GM18909 (cell line): ENCODE results near the gene TBX6.
"Not testable (repeated sequence)": the region's sequence is repeated elsewhere in the genome, so short reads cannot be mapped to it uniquely, and the experiment has no call there.

Experiments used
- ATAC-seq: cut with Tn5 transposase; IDR thresholded peaks from one replicate; pipeline ENCODE4 v1.9.1; 2021; ENCODE audit warnings: mild to moderate bottlenecking; ENCODE audit not compliant: unreplicated experiment, poor library complexity

Gene TBX6, protein sequence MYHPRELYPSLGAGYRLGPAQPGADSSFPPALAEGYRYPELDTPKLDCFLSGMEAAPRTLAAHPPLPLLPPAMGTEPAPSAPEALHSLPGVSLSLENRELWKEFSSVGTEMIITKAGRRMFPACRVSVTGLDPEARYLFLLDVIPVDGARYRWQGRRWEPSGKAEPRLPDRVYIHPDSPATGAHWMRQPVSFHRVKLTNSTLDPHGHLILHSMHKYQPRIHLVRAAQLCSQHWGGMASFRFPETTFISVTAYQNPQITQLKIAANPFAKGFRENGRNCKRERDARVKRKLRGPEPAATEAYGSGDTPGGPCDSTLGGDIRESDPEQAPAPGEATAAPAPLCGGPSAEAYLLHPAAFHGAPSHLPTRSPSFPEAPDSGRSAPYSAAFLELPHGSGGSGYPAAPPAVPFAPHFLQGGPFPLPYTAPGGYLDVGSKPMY

DNA sequence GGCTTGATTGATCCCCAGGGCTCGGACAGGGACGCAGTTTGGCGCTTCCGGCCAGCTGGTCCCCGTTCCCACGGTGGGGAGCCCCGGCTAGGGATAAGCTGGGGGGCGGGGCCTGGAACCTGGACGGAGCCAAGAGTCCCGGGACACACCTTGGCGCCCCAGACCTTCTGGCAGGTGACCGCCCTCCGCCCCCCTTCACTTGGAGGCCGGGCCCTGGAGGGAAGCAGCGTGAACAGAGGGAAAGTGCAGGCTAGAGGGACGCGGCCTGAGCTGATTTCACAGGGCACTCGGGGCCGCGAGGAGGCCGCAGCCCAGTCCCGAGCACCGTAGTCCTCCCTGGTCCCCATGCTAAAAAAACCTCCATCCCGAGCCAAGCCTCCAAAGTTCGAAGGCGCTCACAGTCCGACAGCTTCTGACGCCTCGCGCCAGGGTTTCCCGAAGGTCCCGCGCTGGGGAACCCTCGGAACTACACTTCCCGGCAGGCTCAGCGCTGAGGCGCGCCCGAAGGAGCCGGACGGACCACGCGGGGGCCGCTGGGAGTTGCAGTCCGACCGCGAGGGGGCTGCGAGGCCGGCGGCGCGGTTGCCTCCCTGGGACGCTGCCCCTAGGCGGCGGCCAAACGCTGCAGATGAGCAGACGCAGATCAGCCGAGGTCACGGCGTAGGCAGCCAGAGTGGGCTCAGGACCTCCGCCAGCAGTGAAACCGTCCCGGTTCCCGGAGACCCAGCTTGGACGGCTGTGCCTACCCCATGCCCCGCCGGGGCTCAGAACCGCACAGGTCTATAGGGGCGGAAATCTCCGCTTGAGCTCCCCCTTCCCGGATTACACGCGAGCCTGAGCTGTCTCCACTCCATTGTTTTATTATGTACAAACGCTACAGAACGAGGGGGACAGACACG, at the start of gene TBX6:
TSS of gene TBX6 (minus strand) at position 451 of the 899 bp plus-strand sequence. CDS start 731 bp downstream, outside the sequence.
- ATAC-seq = peak; percentile 74

DNA sequence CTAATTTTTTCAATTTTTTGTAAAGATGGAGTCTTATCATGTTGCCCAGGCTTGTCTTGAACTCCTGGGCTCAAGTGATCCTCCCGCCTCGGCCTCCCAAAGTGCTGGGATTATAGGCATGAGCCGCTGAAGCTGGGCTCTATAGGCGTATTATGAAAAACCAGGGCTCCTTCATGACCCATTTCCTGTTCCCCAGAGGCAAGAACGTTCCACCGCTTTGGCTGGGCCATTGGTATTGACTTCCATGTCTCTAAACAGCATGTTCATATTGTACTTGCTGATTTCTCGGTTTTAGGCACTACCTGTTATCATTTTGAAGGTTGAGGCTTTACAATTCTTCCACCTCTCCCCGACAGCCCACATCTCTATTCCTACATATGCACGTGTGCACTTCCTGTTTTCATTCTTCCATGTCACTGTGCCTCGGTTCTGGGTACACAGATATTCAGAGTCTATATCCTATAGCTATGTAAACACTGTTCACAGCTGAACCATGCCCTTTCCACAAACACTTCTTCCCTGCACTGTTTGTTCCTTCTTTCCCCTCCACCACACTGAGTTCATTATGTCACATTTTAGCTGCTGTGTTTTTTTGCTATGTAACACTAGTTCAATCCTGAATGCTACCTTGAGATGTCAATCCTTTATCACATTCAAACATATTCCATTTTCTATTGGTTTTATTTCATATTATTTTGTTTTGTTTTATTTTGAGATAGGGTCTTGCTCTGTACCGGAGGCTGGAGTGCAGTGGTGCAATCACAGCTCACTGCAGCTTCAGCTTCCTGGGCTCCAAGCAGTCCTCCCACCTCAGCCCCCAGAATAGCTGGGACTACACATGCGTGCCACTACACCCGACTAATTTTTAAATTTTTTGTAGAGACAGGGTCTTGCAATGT, 48.1 kb upstream of the TBX6 start:
- ATAC-seq = no peak

DNA sequence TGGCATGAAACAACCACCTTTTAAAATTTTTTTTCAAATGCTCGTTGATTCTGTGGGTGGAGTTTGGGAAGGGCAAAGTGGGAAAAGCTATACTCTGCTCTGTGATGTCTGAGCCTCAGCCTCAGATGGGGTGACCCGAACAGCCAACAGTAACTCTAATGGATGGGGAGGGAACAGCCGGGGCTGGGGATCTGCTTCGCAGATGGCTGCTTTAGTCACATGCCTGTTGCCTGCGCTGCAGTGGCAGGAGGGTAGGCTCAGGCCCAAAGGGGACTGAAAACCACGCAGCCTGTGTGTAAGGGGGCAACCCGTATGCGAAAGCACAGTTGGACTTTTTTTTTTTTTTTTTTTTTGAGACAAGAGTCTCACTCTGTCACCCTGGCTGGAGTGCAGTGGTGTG, 46.2 kb upstream of the TBX6 start:
- no peak for ATAC-seq

DNA sequence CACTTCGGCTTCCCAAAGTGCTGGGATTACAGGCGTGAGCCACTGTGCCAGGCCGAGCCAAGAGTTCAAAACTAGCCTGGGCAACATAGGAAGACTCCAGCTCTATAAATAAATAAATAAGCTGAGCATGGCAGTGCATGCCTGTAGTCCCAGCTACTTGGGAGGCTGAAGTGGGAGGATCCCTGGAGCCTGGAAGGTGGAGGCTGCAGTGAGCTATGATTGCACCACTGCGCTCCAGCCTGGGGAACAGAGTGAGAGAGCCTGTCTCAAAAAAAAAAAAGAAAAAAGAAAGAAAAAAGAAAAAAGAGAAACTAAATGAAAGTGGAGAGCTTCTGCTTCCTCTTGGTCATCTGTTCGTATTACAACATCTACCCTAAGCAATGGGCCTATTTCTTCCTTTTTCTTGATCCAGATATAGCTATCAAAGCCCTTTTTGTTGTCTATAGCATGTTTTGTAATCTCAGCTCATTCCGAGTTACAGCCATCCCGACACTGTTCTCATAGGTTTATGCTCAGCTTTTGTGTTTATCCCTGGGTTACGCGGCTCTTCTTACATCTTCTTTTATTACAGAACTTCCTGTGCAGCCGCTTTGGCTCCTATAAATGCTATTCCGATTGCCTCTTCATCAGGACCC, 45.4 kb upstream of the TBX6 start:
- ATAC-seq = no peak

DNA sequence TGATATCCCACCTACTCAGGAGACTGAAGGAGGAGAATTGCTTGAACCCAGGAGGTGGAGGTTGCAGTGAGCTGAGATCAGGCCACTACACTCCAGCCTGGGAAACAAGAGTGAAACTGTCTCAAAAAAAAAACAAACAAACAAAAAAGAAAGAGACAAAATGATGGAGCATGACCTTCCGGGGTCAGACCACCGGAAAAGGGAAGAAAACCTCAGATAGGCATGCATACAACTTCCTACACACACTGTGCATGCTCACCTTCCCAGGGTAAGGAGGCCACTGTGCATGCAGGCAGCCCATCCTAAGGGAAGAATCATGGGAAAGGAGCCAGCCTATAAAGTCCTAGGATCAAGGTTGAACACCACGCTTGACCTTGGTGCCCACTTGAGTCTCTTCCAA, 40.9 kb upstream of the TBX6 start:
- ATAC-seq = no peak

DNA sequence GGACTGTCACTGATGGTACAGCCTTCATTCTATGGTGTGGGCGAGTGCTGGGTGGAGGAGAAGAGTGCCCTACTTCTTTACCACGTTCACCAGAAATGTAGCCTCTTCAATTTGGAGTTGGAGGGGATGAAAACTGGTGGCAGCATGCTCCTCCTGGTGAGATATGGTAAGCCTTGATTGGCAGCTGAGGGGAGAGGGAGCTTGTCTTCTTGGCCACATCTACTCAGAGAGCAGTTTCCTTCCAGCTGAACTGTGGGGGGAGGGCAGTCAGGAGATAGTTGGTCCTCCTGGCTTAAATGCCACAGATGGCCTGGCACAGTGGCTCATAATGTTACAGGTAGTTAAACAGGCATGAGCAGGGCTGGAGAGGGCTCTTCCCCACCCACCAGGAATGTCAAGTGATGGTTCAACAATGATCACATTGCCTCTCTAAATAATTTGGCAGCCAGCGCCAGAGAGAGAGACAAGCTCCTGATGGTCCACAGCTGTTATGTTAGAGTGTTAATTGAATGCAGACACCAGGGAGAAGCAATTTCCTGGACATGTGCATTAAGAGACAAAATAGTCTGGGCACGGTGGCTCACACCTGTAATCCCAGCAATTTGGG, 40.2 kb upstream of the TBX6 start:
- ATAC-seq = no peak

DNA sequence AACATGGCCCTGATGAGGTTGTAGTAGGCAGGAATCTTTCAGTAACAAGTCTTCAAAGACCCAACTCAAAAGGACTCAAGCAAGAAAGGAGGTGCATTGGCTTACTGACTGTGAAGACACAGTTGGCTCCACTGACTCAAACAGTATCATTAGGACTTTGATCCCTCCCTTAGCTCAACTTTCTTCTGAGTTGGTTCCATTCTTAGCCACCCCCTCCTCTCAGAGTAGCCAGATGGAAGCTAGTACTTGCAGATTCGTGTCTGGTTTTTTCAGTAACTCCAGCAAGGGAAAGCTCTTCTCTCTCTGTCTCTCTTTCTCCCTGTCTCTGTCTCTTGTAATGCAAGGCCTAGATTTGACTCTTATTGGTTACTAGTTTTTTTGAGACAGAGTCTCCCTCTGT, 36.3 kb upstream of the TBX6 start:
- no peak for ATAC-seq

DNA sequence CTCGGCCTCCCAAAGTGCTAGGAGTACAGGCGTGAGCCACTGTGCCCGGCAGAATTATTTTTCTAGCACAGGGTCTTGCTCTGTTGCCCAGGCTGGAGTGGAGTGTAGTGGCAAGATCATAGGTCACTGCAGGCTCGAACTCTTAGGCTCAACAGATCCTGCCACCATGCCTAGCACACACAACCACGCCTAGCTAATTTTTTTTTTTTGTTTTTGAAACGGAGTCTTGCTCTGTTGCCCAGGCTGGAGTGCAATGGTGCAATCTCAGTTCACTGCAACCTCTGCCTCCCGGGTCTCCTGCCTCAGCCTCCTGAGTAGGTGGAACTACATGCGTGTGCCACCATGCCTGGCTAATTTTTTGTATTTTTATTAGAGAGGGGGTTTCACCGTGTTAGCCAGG, 34.0 kb upstream of the TBX6 start:
- ATAC-seq = not testable (repeated sequence)

DNA sequence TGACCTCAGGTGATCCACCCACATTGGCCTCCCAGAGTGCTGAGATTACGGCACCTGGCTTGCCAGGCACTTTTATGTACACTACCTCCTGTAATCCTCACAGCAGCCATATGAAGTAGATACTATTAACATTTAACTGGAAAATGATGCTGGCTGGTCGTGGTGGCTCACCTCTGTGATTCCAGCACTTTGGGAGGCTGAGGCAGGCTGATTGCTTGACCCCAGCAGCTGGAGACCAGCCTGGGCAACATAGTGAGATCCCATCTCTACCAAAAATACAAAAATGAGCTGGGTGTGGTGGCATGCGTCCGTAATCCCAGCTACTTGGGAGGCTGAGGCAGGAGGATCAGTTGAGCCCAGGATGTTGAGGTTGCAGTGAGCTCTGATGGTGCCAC, 33.3 kb upstream of the TBX6 start:
- ATAC-seq = no peak

DNA sequence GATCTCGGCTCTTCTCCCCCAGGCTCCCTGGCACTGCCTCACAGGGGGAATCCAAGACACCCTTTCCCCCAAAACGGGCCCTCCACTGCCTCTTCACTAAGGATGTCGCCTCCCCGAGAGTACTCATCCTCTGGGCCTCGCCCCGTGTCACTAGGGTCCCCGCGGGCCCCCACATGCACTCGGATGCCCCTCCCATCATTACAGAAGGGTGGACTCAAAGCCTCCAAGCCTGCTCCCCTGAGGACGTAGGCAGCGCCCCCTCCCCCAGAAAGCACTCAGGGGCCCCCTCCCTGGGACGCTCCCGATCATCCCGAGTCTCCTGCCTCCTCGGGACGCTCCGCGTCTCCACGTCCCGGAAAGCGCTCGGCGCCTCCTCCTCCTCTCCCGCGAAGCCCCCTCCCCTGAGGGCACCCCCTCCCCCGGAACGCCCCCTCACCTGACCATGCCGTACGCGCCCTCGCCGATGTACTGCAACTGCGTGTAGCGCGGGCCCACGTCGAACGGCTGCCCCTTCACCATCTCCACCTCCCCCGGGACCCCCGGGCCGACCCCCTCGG, 31.0 kb upstream of the TBX6 start:
- no peak for ATAC-seq

DNA sequence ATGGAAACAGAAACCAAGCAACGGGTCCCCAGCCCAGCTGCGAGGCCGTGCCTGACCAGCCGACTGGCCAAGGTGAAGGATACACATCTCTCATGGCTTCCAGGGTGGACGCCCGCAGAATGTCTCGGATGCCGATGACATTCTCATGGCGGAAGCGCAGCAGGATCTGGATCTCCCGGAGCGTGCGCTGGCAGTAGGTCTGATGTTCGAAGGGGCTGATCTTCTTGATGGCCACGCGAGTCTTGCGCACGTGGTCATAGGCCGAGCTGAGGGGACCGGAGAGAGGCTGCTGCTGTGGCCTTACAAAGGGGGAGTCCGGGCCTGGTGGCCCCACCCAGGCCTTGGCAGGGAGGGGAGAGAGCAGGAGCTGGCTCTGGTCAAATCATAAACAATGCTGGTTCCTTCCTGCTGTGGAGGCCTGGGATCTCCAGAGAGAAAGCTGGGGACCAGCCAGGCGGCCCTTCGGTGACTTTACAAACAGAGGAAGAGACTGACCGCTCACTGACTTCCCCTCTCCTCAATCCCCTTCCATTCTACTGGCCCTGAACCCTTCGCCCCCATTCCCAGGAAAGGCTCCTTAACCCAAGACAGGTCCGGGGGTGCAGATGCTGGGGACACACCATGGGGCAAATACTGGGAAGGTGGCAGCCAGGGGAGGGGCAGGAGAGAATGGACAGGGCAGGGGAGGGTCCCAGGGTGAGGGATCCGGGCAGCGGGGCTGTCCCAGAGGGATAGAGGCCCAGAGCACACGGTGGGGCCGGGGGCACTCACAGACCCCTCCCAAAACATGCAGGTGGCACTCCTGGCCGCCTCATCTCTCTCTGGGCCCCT, 30.2 kb upstream of the TBX6 start:
- no peak for ATAC-seq

DNA sequence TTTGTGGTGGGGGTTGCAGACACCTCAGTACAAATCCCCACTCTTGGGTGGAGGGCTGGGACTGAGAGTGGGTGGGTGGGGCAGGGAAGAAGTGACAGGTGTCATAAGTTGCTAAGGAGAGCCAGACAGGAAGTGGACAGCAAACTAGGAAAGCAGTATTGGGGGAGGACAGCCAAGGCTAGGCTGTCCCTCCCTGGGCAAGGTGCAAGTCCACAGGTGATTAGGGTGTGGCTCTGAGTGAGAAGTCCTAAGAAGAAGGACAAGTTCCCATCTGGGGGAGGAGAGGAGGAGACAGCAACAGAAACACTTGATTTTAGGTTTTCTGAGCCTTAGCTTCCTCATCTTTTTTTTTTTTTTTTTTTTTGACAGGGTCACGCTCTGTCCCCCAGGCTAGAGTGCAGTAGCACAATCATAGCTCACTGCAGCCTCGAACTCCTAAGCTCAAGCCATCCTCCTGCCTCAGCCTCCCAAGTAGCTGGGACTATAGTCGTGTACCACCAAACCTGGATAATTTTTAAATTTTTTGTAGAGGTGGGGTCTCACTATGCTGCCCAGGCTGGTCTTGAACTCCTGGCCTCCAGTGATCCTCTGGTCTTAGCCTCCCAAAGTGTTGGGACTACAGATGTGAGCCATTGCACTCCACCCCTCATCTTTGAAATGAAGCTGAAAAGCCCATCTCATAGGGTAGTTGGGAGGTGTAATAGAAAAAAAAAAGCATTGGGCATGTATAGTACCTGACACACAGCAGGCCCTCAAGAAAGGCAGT, 28.8 kb upstream of the TBX6 start:
- ATAC-seq = no peak

DNA sequence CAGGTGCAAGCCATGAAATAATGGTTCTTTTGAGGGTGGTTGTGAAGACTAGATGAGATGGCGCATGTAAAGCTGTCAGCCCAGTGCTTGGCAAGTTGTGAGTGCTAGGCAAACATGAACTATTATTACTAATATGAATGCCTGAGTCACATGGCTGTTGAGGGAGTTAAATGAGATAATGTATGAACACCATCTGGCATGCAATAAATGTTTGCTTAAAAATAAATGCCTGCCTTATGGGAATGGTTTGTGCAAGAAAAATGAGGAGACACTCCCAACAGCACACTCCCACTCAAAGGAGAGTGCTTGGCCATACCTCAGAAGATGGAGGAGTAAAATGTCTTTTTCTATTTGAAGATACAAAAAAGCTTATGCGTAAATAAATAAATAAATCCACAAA, 27.7 kb upstream of the TBX6 start:
- no peak for ATAC-seq

DNA sequence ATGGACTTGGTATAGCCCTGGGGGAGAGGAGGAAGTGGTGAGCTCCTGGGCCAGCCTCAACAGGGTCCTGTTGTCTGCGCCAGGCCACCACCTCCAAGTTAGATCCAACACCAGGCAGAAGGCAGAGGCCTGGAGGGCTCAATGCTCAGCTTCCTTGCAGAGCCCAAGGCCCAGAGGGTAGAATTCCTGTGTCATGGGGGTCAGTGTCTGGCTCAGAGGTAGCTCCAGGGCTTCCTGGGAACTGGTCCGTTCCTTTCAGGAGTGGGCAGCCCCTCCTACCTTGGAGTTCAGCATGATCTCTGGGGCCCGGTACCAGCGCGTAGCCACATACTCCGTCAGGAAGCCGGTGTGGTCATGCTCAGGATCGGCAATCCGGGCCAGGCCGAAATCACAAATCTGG, 26.0 kb upstream of the TBX6 start:
- no peak for ATAC-seq

DNA sequence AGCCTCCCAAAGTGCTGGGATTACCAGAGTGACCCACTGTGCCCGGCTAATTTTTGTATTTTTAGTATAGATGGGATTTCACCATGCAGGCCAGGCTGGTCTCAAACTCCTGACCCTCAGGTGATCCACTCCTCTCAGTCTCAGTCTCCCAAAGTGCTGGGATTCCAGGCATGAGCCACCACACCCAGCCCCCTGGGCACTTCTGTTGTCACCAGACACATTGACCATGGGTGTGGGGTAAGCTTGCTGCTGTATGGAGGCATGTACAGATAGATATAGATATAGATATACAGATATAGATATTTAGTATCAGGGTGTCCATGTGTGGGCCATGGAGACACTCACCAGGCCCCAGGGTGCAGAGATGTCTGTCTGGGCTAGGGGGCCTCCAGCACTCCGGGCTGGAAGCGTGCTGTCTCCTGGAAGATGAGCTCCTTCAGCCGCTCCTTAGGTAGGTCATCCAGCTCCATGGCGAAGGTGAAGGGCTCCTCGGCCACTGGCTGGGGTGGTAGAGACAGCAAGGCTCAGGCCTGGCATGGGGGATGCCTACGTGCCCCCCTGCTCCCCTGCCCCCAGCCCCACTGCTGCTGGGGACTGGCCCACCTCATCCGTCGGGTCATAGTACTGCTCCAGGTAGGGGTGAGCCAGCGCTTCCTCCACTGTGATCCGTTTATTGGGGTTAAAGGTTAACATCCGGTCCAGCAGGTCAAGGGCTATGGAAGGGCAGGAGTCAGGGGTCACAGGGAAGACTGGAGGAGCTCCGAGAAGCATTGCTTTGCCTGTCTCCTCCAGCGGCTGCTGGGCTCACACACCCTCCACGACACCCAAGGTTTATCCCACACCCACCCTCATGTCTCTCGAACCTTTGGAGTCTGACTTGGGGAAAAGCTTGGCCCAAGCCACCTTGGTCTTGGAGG, 24.8 kb upstream of the TBX6 start:
- no peak for ATAC-seq

DNA sequence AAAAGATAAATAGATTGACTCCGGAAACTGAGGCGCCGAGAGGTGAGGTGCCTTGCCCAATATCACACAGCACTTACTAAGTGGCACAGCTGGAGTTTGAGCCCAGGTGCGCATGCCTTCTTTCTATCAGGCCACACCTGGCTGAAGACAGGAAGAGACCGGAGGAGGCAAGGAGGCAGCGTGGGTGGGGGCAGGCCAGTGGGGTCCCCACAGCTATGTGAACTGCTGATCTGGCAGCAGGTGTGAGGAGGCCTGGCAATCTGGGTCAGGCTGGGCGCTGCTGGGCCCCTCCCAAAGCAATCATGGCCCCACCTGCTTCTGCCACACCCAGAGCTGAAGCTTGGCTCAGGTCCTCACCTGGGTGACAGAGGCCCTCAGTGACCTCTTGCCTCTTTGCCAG, 23.5 kb upstream of the TBX6 start:
- no peak for ATAC-seq

DNA sequence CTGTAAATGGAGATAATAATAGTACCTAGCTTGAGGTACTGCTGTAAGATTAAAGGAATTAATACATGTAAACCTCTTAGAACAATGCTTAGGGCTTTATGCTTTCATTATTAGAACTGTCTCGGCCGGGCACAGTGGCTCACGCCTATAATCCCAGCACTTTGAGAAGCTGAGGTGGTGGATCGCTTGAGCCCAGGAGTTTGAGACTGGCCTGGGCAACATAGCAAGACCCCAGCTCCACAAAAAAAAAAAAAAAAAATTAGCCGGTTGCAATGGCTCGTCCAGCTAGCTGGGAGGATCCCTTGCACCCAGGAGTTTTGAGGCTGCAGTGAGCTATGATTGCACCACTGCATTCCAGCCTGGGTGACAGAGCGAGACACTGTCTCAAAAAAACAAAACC, 23.1 kb upstream of the TBX6 start:
- ATAC-seq = not testable (repeated sequence)
